ENCODE measurements around the gene SUSD2.
"Not testable (repeated sequence)": the region's sequence is repeated elsewhere in the genome, so short reads cannot be mapped to it uniquely, and the experiment has no call there.

Gene SUSD2

DNA sequence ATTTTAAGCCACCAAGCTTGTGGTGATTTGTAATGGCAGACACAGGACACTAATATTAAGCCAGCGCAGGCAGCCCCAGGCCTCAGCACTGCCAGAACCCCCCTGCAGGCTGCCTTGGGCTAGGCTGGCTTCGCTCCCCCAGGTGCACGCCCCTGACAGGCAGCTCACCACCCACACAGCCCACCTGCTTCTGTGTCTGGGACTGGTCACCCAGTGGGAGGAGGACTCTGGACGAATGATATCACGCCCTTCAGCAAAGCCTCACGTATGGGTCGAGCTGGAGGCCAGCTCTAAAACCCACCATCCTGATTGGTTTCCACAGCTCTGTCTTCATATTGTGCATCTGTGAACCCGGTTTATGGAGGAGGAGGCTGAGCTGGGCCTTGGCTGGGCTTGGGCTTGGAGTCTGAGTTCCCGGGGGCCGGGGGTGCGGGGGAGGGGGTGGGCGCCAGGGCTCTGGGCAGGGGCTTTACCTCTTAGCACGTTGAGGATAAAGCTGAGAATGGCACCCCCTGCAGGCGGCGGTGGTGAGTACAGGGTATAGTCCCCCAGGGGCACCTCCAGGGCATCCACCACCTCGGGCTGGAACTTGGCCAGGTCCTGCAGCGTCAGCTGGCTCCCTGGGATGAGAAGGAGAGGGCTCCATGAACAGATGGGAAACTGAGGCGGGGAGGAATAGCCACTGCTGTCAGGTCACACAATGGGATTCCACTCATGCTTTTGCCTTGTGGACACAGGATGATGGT is 49.8 kb downstream of the SUSD2 start:
- Histone ChIP-seq H3K27ac (ENCODE audit: low read depth in 2 of 2, low read length in 2 of 2) (no peak overlapping the region), H3K9ac (ENCODE audit: low read depth in 1 of 2, low read length in 2 of 2) (no peak overlapping the region), H3K27me3 (ENCODE audit: control insufficient read depth in 2 of 2, insufficient read depth in 2 of 2, low read length in 2 of 2) (no peaks in the 10 kb centered on the region), H3K4me3 (ENCODE audit: low read length in 2 of 2) (no peak overlapping the region), H3K36me3 (ENCODE audit: control insufficient read depth in 2 of 2, insufficient read depth in 2 of 2, low read length in 2 of 2) (no peaks in the 10 kb centered on the region), H3K4me1 (ENCODE audit: control insufficient read depth in 2 of 2, insufficient read depth in 2 of 2, low read length in 2 of 2) (no peaks in the 10 kb centered on the region), H3K9me3 (ENCODE audit: control insufficient read depth in 2 of 2, low read length in 2 of 2) (no peaks in the 10 kb centered on the region)

DNA sequence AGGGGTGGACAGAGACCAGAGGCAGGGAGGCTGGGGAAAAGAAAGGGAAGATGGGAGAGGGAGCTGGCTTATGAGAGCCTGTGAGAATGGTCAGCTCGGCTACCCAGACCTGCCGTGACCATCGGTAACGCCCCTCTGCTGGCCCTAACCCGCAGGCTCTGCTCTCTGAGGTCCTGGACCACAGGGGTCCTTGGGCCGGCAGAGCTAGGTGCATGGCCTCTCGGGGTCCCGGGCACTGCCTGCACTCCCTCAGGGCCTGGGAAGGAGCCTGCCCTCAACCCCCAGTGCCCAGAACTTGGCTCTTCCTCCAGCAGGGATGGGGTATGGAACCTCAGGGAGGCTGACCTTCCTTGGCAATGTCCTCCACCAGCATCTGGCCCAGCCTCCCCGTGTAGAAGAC is 50.4 kb downstream of the SUSD2 start:
- Histone ChIP-seq H3K36me3 (ENCODE audit: control insufficient read depth in 2 of 2, insufficient read depth in 2 of 2, low read length in 2 of 2) (no peaks in the 10 kb centered on the region), H3K9ac (ENCODE audit: low read depth in 1 of 2, low read length in 2 of 2) (no peak overlapping the region), H3K4me1 (ENCODE audit: control insufficient read depth in 2 of 2, insufficient read depth in 2 of 2, low read length in 2 of 2) (no peaks in the 10 kb centered on the region), H3K4me3 (ENCODE audit: low read length in 2 of 2) (no peak overlapping the region), H3K27me3 (ENCODE audit: control insufficient read depth in 2 of 2, insufficient read depth in 2 of 2, low read length in 2 of 2) (no peaks in the 10 kb centered on the region), H3K9me3 (ENCODE audit: control insufficient read depth in 2 of 2, low read length in 2 of 2) (no peaks in the 10 kb centered on the region), H3K27ac (ENCODE audit: low read depth in 2 of 2, low read length in 2 of 2) (no peak overlapping the region)

DNA sequence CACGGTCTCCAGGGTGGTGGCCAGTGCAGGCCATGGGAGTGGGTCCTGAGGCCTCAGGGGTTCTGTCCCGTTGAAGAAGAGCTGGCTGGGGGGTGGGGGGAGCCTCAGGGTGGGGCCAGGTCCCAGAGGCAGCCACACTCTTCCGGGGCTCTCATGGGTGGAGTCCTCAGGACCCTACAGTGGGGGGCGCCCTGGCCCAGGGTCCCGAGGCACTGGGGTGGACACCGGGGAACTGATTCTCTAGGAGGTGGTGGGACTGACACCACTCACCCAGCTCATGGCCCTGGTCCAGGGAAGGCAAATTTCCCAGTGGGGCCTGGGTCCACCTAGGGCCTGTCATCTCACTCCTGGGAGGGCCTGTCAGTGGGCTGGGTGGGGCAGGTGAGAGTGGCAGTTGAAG is 50.8 kb downstream of the SUSD2 start:
- H3K9me3 ChIP-seq (ENCODE audit: control insufficient read depth in 2 of 2, low read length in 2 of 2), result no peaks in the 10 kb centered on the region
- no peak overlapping the region for H3K27ac ChIP-seq (ENCODE audit: low read depth in 2 of 2, low read length in 2 of 2)
- no peak overlapping the region for H3K9ac ChIP-seq (ENCODE audit: low read depth in 1 of 2, low read length in 2 of 2)
- no peak overlapping the region for H3K4me3 ChIP-seq (ENCODE audit: low read length in 2 of 2)
- H3K27me3 ChIP-seq (ENCODE audit: control insufficient read depth in 2 of 2, insufficient read depth in 2 of 2, low read length in 2 of 2), result no peaks in the 10 kb centered on the region
- H3K4me1 ChIP-seq (ENCODE audit: control insufficient read depth in 2 of 2, insufficient read depth in 2 of 2, low read length in 2 of 2), result no peaks in the 10 kb centered on the region
- no peaks in the 10 kb centered on the region for H3K36me3 ChIP-seq (ENCODE audit: control insufficient read depth in 2 of 2, insufficient read depth in 2 of 2, low read length in 2 of 2)

DNA sequence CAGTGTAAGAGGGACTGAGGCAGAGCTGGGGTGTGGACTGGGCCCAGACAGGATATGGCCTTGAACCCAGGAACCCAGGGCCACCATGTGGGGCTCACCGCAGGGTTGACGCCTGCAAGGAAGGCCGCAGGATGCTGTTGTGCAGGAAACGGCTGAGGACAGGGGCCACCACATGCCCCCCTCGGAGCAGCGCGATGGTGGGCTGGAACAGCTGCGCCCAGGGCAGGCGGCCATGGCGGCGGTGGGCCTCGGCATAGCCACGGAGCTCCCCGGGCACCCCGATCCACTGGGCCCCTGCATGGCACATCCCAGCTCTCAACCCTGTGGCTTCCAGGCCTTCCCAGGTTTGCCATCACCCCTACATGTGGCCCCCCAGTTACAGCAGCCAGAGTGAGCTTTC is 51.4 kb downstream of the SUSD2 start:
- no peaks in the 10 kb centered on the region for H3K27me3 ChIP-seq (ENCODE audit: control insufficient read depth in 2 of 2, insufficient read depth in 2 of 2, low read length in 2 of 2)
- H3K9me3 ChIP-seq (ENCODE audit: control insufficient read depth in 2 of 2, low read length in 2 of 2), result no peaks in the 10 kb centered on the region
- no peak overlapping the region for H3K9ac ChIP-seq (ENCODE audit: low read depth in 1 of 2, low read length in 2 of 2)
- H3K4me1 ChIP-seq (ENCODE audit: control insufficient read depth in 2 of 2, insufficient read depth in 2 of 2, low read length in 2 of 2), result no peaks in the 10 kb centered on the region
- H3K27ac ChIP-seq (ENCODE audit: low read depth in 2 of 2, low read length in 2 of 2), result no peak overlapping the region
- no peaks in the 10 kb centered on the region for H3K36me3 ChIP-seq (ENCODE audit: control insufficient read depth in 2 of 2, insufficient read depth in 2 of 2, low read length in 2 of 2)
- H3K4me3 ChIP-seq (ENCODE audit: low read length in 2 of 2), result no peak overlapping the region

GRCh38 chr22:24233235-24233634 is 51.9 kb downstream of the SUSD2 start:
- Histone ChIP-seq H3K27ac (ENCODE audit: low read depth in 2 of 2, low read length in 2 of 2) (no peak overlapping the region), H3K4me1 (ENCODE audit: control insufficient read depth in 2 of 2, insufficient read depth in 2 of 2, low read length in 2 of 2) (no peaks in the 10 kb centered on the region), H3K9ac (ENCODE audit: low read depth in 1 of 2, low read length in 2 of 2) (no peak overlapping the region), H3K36me3 (ENCODE audit: control insufficient read depth in 2 of 2, insufficient read depth in 2 of 2, low read length in 2 of 2) (no peaks in the 10 kb centered on the region), H3K9me3 (ENCODE audit: control insufficient read depth in 2 of 2, low read length in 2 of 2) (no peaks in the 10 kb centered on the region), H3K27me3 (ENCODE audit: control insufficient read depth in 2 of 2, insufficient read depth in 2 of 2, low read length in 2 of 2) (no peaks in the 10 kb centered on the region), H3K4me3 (ENCODE audit: low read length in 2 of 2) (no peak overlapping the region)

DNA sequence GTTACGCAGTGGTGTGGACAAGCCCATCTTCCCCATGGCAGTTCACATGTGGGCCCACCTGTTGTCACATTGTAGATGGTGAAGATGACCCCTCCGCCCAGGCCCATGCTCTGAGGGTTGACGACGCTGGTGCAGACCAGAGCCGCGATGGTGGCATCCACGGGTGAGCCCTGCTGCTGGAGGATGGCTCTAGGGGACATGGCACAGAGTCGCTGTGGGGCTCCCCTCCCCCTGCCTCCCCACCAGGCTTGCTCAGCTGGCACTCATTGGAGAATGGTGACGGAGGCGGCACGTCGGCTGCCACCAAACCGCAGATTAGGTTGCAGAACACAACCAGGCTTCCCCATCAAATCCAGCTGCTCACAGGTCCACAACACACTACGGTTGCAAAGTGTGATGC is 52.5 kb downstream of the SUSD2 start:
- no peaks in the 10 kb centered on the region for H3K27me3 ChIP-seq (ENCODE audit: control insufficient read depth in 2 of 2, insufficient read depth in 2 of 2, low read length in 2 of 2)
- no peaks in the 10 kb centered on the region for H3K36me3 ChIP-seq (ENCODE audit: control insufficient read depth in 2 of 2, insufficient read depth in 2 of 2, low read length in 2 of 2)
- no peak overlapping the region for H3K27ac ChIP-seq (ENCODE audit: low read depth in 2 of 2, low read length in 2 of 2)
- no peak overlapping the region for H3K9ac ChIP-seq (ENCODE audit: low read depth in 1 of 2, low read length in 2 of 2)
- no peak overlapping the region for H3K4me3 ChIP-seq (ENCODE audit: low read length in 2 of 2)
- H3K4me1 ChIP-seq (ENCODE audit: control insufficient read depth in 2 of 2, insufficient read depth in 2 of 2, low read length in 2 of 2), result no peaks in the 10 kb centered on the region
- no peaks in the 10 kb centered on the region for H3K9me3 ChIP-seq (ENCODE audit: control insufficient read depth in 2 of 2, low read length in 2 of 2)

DNA sequence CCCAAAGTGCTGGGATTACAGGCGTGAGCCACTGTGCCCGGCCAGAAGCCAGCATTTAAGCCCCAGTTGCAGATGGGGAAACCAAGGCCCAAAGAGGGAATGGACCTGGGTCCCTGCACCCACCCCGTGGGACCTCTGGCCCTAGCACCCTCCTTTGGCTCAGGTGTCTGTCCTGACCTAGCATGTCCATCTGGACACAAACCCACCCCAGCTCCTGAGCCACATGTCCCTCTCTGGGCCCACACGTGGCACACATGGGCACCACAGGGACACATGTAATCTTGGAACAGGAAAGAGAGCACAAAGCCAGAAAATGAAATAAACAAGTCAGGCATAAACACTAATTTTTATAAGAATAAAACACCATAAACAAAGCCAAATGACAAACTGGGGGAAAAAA is 54.0 kb downstream of the SUSD2 start:
- H3K4me3 ChIP-seq (ENCODE audit: low read length in 2 of 2), result no peak overlapping the region
- no peak overlapping the region for H3K9ac ChIP-seq (ENCODE audit: low read depth in 1 of 2, low read length in 2 of 2)
- no peaks in the 10 kb centered on the region for H3K27me3 ChIP-seq (ENCODE audit: control insufficient read depth in 2 of 2, insufficient read depth in 2 of 2, low read length in 2 of 2)
- no peaks in the 10 kb centered on the region for H3K4me1 ChIP-seq (ENCODE audit: control insufficient read depth in 2 of 2, insufficient read depth in 2 of 2, low read length in 2 of 2)
- no peaks in the 10 kb centered on the region for H3K9me3 ChIP-seq (ENCODE audit: control insufficient read depth in 2 of 2, low read length in 2 of 2)
- H3K27ac ChIP-seq (ENCODE audit: low read depth in 2 of 2, low read length in 2 of 2), result no peak overlapping the region
- no peaks in the 10 kb centered on the region for H3K36me3 ChIP-seq (ENCODE audit: control insufficient read depth in 2 of 2, insufficient read depth in 2 of 2, low read length in 2 of 2)

DNA sequence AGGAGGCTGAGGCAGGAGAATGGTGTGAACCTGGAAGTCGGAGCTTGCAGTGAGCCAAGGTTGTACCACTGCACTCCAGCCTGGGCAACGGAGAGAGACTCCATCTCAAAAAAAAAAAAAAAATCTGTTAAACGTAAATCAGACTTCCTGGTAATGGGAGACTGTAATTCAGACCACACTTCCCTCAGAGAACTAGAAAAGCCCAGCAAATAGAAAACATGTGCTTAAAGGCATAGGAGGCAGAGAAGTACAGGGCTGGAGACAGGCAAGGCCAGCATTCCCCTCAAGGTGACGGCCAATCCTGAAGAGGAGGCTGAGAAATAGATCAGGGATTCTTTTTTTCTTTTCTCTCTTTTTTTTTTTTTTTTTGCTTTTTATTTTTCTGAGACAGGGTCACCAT is 55.4 kb downstream of the SUSD2 start:
- Histone ChIP-seq H3K9ac (ENCODE audit: low read depth in 1 of 2, low read length in 2 of 2) (no peak overlapping the region), H3K27ac (ENCODE audit: low read depth in 2 of 2, low read length in 2 of 2) (no peak overlapping the region), H3K4me1 (ENCODE audit: control insufficient read depth in 2 of 2, insufficient read depth in 2 of 2, low read length in 2 of 2) (no peaks in the 10 kb centered on the region), H3K4me3 (ENCODE audit: low read length in 2 of 2) (no peak overlapping the region), H3K9me3 (ENCODE audit: control insufficient read depth in 2 of 2, low read length in 2 of 2) (no peaks in the 10 kb centered on the region), H3K27me3 (ENCODE audit: control insufficient read depth in 2 of 2, insufficient read depth in 2 of 2, low read length in 2 of 2) (no peaks in the 10 kb centered on the region), H3K36me3 (ENCODE audit: control insufficient read depth in 2 of 2, insufficient read depth in 2 of 2, low read length in 2 of 2) (no peaks in the 10 kb centered on the region)

GRCh38 chr22:24238101-24238694 is 56.9 kb downstream of the SUSD2 start:
- H3K4me1 ChIP-seq (ENCODE audit: control insufficient read depth in 2 of 2, insufficient read depth in 2 of 2, low read length in 2 of 2); H3K9me3 ChIP-seq (ENCODE audit: control insufficient read depth in 2 of 2, low read length in 2 of 2); H3K36me3 ChIP-seq (ENCODE audit: control insufficient read depth in 2 of 2, insufficient read depth in 2 of 2, low read length in 2 of 2); H3K4me3 ChIP-seq (ENCODE audit: low read length in 2 of 2); H3K9ac ChIP-seq (ENCODE audit: low read depth in 1 of 2, low read length in 2 of 2); H3K27ac ChIP-seq (ENCODE audit: low read depth in 2 of 2, low read length in 2 of 2); H3K27me3 ChIP-seq (ENCODE audit: control insufficient read depth in 2 of 2, insufficient read depth in 2 of 2, low read length in 2 of 2): not testable (repeated sequence)

Data from mucosa of rectum (tissue), 2 donors.